Central memory CD4-positive, alpha-beta T cell (primary cell): ENCODE data around the gene CTPS2.

Source experiments
- DNase-seq: peaks from one replicate; pipeline ENCODE4 v3.0.0; 2022

Gene CTPS2

DNA sequence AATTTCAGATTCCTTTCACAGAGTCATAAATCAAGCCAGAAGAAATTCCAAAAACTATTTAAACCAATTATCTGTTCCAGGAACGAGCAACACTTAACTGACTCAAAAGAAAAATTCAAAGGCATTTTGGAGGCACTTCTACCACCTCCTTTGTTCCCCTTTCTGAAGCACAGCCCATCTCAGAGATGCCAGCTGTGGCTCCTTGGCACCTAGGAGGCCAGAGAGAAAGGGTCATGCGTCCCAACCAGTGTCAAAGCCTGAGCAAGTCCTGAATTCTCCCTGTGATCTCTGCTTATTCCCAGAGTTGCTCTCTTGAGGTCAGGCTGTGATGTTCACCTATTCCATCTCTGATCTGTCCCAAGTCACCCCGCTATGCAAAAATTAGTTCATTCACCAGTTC is 167.5 kb downstream of the CTPS2 start:
- DNase-seq: no peak
